Inflammatory macrophage treated with lipopolysaccharide for 4 hours (primary cell): ENCODE measurements around the gene HEPH.
"Not testable (repeated sequence)": the region's sequence is repeated elsewhere in the genome, so short reads cannot be mapped to it uniquely, and the experiment has no call there.

Experiments
- DNase-seq: peaks from one replicate; pipeline ENCODE4 v3.0.0-alpha.2; 2020

HEPH gene

GRCh38 chrX:66163849-66164411 lies at the start of gene HEPH:
TSS of gene HEPH (plus strand) at chrX:66164247. CDS start at chrX:66170571, 6,324 bp downstream.
- peak; percentile 39 for DNase-seq

GRCh38 chrX:66118722-66119121 lies 45.3 kb upstream of the HEPH start:
- DNase-seq, result not testable (repeated sequence)

GRCh38 chrX:66121354-66121753 lies 42.7 kb upstream of the HEPH start:
- not testable (repeated sequence) for DNase-seq

GRCh38 chrX:66126662-66127061 lies 37.4 kb upstream of the HEPH start:
- DNase-seq, result no peak

- no peak for DNase-seq
These were observed 33.6 kb upstream of the HEPH start for GRCh38 chrX:66130469-66130868.

DNA sequence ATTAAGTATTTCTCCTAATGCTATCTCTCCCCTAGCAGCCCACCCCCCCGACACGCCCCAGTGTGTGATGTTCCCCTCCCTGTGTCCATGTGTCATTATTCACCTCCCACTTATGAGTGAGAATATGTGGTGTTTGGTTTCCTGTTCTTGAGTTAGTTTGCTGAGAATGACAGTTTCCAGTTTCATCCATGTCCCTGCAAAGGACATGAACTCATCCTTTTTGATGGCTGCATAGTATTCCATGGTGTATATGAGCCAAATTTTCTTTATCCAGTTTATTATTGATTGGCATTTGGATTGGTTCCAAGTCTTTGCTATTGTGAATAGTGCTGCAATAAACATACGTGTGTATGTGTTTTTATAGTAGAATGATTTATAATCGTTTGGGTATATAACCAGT lies 28.8 kb upstream of the HEPH start:
- DNase-seq, result not testable (repeated sequence)

DNA sequence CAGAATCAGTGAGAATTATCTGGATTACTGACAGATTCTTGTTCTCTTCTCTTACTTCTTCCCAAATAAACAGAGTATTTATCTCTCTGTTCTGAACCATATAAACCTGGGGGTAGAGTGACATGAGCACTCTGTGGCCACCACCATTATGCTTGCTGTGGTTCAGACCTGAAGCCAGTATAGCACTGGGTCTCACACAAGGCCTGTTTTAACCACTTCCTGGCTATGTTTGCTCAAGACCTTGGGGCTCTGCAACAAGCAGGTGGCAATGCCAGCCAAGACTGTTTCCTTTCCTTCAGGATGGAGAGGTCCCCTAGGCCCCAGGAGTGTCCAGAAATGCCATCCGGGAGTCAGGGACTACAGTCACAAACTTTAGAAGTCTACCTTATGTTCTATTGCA lies 21.7 kb upstream of the HEPH start:
- no peak for DNase-seq

- no peak for DNase-seq
These were observed 19.8 kb upstream of the HEPH start for GRCh38 chrX:66144258-66144657.

- DNase-seq, result no peak
These were observed 14.5 kb upstream of the HEPH start for GRCh38 chrX:66149519-66149918.

GRCh38 chrX:66150163-66150562 lies 13.9 kb upstream of the HEPH start:
- no peak for DNase-seq

DNA sequence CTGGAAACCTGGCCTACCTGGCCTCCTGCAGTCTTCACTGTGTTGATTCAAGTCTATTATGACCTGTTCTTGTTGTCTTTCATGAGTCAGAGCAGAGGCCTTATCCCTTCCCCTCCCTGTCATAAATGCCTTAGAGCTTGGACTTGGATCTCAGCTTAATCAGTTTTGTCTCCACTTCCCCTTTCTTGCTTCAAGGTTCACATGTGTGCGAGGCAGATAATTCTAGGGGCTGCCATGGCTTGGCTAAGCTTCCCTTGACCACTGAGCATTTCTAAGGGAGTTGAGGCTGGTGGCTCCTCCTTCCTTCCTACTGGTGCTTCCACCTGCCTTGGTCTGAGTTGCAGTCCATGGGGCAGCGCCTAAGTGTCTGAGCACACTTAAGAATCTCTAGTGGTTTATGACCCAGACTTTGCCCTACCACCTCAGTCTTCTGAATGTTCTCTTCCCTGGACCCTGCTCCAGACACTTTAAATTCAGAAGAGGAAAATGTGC lies 1.7 kb upstream of the HEPH start:
- DNase-seq, result no peak

GRCh38 chrX:66163447-66163846 lies 600 bp upstream of the HEPH start:
- DNase-seq, result no peak

DNA sequence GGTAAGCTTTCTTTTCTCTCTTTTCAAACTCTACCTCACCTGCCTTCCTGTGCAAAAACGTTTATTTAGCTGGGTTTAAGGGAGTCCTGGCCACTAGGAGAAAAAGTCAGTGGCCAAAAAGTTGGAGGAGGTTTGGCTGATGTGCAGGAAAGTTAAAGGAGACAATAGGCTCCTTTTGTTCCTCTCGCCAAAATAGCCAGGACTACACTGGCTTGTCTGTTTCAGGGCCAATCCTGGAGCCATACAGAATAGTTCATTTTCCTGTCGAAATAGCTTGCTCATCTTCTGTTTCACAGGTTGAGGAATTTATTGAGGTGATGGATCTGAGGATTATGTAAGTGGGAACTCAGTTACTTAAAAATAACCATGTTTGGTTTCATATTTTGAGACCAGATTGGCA lies 423 bp downstream of the HEPH start:
- DNase-seq, result no peak

DNA sequence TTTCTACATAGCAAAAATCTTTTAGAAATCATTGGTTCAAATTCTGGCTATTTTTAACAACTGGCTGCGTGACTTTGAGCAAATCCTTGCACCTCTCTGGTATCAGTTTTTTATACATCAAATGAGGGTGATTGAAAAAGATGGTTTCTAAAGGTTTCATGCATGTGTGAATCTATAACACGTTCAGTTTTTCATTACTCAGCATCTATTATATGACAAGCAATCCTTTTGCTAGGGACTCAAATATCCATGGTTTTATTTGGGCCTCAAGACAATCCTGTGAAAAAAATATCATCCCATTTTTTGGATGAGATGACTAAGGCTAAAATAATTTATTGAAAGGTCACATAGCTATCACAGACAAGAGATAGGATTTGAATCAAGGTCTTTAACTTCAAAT lies 884 bp downstream of the HEPH start:
- DNase-seq, result no peak

DNA sequence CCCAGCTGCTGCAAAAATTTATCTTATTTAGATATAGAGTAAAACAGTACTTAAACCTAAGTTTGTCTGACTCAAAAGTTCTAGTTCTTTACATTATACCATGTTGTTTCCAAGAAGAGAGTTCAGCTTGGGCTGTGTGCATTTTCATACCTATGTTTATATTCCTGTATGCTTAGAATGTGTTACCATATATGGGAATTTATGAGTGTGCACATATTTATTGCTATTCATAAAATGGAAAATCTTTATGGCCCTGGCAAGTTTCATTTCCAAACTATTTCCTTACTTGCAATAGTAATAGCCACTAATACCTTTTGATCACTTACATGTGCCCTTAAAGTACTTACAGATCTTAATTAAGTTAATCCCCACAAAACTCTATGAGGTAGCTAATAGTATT lies 2.6 kb downstream of the HEPH start:
- no peak for DNase-seq

GRCh38 chrX:66167431-66167830 lies 3.4 kb downstream of the HEPH start:
- DNase-seq, result no peak

- DNase-seq, result no peak
These were observed 12.1 kb downstream of the HEPH start for GRCh38 chrX:66176134-66176533.

GRCh38 chrX:66191563-66191962 lies 27.5 kb downstream of the HEPH start:
- DNase-seq, result no peak

DNA sequence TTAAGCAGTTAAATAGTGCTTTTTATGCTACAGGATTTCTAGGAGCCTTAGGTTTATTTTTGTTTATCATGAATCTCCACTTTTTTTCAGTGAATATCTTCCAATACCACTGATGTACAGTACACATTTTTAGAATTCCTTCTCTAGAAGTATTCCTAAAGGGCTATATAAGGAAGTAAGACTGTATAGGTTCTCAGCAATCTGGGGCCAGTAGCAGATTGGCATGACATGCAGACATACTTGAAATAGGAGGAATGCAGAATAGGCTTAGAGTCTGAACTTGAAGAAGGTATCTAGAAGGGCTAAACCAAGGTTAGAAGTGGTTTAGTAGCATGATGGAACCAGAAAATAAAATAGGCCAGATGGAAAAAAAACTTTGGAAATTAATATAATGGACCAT lies 29.8 kb downstream of the HEPH start:
- DNase-seq, result no peak

DNA sequence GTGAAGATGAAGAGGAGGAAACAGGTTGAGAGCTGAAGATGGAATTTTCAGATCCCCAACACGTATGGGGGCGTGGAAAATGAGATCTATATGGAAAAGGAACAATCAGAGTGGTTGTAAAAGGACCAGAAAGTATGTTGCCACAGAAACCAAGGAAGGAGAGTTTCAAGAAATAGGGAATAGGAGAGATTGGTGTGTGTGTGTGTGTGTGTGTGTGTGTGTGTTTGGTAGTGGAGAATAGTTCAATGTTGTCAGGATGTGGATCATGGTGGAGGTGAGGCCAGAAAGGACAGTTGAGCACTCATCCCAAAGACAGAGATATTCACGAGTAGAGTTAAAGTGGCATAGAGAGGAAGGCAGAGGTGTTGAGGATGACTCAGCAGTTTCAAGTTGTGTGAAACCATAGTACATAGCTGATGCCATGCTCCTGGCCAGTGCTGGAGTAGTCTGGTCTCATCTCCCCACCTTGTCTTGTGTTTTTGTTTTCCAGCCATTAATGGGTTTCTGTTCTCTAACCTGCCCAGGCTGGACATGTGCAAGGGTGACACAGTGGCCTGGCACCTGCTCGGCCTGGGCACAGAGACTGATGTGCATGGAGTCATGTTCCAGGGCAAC lies 36.1 kb downstream of the HEPH start:
- no peak for DNase-seq

DNA sequence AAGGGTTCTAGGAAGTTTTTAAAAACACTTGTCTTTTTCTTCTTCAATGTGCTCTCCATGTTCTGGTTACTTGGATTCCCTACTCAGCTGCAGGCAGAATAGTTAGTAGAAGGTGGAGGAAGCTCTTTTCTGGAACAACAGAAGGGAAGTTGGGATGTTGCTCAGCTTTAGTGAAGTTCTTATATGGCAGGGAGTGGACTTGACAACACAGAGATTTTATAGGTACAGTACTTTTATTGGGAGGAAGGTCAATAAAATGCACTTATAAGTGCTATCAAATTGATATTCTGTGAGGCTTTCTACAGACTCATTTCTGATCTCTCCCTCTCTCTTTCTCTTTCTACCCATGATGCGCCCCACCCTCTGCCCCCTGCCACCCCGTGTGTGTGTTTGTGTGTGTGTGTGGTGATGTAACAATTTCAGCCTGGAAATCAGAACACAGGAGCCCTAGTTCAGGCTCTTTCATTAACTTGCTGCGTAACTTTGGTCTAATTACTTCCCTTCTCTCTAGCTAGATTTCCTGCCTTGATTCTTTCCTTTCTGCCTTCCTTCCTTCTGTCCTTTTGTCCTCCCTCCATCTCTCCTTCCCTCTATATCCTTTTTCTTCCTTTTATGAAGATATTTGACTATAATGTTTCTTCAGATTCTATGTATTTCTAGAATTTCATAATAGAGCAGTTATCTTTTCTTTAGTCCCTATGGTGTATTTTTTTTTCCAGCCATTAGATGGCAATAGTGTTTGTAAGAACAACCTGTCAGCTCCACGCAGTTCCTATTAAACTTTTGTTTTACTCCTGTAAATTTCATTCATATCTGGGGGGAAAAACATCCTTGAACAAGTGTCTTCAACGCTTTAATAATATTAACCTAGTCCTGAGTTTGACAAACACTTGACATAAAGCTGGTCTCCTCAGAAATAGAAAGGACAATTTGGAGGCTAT lies 37.1 kb downstream of the HEPH start:
- DNase-seq, result peak; percentile 7

GRCh38 chrX:66203114-66203513 lies 39.1 kb downstream of the HEPH start:
- DNase-seq, result no peak

GRCh38 chrX:66221856-66222255 lies 57.8 kb downstream of the HEPH start:
- no peak for DNase-seq

DNA sequence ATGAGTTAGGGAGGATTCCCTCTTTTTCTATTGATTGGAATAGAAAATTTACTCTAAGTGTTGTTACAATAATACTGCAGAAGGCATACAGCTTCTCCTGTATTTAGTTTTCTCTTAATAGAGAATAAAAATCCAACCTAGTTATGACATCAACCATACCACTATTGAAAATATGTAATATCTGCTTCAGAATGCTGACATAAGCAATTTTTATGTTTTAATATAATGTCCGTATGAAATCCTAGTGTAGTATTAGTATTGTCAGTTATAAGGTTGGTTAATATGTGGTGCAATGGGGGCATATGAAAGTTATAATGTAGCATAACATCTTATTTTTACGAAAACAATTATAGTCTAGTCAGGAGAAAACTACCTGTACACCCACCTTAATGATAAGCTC lies 68.2 kb downstream of the HEPH start:
- DNase-seq, result no peak
